ENCODE results near the gene ADAM22. TPM values are rescaled to one million over a fixed set of nuclear protein-coding genes. Genes with fewer than 3 reads are reported as not detected.

The ADAM22 gene
- total RNA-seq, 6 experiments from 2014 or later, result 0.06 to 0.32 (median 0.10) TPM

DNA sequence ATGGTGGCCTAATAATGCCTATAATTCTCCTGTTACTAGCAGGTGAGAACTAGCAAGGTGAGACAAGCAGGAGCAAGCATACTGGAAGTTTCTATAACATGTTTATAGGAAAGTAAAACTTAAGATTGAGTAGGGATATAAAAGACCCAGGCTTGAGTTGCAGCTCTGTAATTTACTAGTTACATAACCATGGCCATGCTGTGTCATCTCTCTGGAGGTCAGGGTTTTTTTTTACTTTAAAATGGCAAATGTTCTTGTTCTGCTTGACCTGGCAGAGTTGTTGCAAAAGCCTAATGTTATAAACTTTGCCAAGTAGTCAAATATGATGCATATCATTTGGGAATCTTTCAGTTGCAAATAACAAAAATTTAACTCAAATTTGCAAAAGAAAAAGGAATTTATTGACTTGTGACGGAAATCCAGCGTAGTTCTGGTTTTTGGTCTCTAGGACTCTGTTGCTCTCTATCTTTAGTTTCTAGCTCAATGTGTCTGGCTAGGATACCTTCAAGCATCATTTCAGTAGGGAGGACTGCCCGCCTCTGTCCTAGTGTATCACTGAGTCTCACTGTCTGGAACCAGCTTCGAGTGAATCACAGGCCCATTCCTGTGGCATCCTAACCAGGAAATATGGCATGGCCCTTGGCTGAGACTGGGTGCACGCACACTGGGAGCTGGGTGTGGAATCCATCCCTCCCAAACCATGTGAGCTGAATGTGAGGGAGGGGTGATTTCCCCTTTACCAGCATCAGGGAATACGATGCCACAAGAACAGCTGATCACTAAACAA lies 67.9 kb downstream of the ADAM22 start:
- no peaks in the 10 kb centered on the region for H3K27me3 ChIP-seq
- DNase-seq (no peak), ATAC-seq (peak in 2 of 4 donors; percentile 45 to 73)
- H3K4me1 ChIP-seq, result no peaks in the 10 kb centered on the region
- TF ChIP-seq CTCF (IDR thresholded peaks at IDR 0.05) (no peak), POLR2A (IDR thresholded peaks at IDR 0.05) (no peak)
- intact Hi-C loops (cut with DNase I), result no loop called here
- H3K36me3 ChIP-seq, result no peaks in the 10 kb centered on the region
- H3K27ac ChIP-seq, result no peak overlapping the region
- 87% methylated on average over 5 of the region's 6 CpGs for WGBS (ENCODE audit: insufficient coverage, low coverage, low lambda C conversion rate, missing lambda C conversion rate)
- H3K9me3 ChIP-seq, result no peaks in the 10 kb centered on the region
- no peak overlapping the region for H3K4me3 ChIP-seq

- H3K4me1 ChIP-seq, result no peaks in the 10 kb centered on the region
- TF ChIP-seq CTCF (IDR thresholded peaks at IDR 0.05) (no peak), POLR2A (IDR thresholded peaks at IDR 0.05) (no peak)
- H3K27me3 ChIP-seq, result no peaks in the 10 kb centered on the region
- no peak overlapping the region for H3K27ac ChIP-seq
- H3K9me3 ChIP-seq, result no peaks in the 10 kb centered on the region
- intact Hi-C loops (cut with DNase I), result no loop called here
- no peak overlapping the region for H3K4me3 ChIP-seq
- no peaks in the 10 kb centered on the region for H3K36me3 ChIP-seq
- ATAC-seq, result no peak
- DNase-seq, result no peak
These were observed 68.6 kb downstream of the ADAM22 start for GRCh38 chr7:88002617-88003016.

DNA sequence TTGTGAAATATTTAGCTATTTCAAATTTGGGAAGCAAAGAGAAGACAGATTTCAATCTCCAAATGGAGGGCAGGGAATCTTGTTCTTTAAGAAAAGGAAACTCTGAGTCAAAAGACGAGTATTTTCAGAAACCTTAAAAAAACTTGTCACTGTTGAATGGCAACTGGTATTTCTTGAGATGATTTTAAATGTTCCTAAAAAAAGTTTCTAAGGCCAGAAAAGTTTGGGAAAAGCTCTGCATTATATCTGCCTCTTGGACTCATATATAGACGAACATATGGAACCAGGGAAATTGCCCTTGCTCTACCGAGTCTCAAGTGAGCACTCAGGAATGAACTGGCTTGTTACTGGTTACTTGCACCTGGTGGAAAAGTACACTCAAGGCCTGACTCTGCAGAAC lies 69.5 kb downstream of the ADAM22 start:
- no peaks in the 10 kb centered on the region for H3K27me3 ChIP-seq
- ATAC-seq, result no peak
- no peak overlapping the region for H3K27ac ChIP-seq
- H3K9me3 ChIP-seq, result no peaks in the 10 kb centered on the region
- no peaks in the 10 kb centered on the region for H3K4me1 ChIP-seq
- H3K4me3 ChIP-seq, result no peak overlapping the region
- 81% methylated on average over 3 of the region's 3 CpGs for WGBS (ENCODE audit: insufficient coverage, low coverage, low lambda C conversion rate, missing lambda C conversion rate)
- TF ChIP-seq POLR2A (IDR thresholded peaks at IDR 0.05) (no peak), CTCF (IDR thresholded peaks at IDR 0.05) (no peak)
- no peak for DNase-seq
- no peaks in the 10 kb centered on the region for H3K36me3 ChIP-seq
- intact Hi-C loops (cut with DNase I), result no loop called here

- H3K4me3 ChIP-seq, result no peak overlapping the region
- no peaks in the 10 kb centered on the region for H3K27me3 ChIP-seq
- H3K27ac ChIP-seq, result no peak overlapping the region
- TF ChIP-seq CTCF (IDR thresholded peaks at IDR 0.05) (no peak), POLR2A (IDR thresholded peaks at IDR 0.05) (no peak)
- intact Hi-C loops (cut with DNase I), result no loop called here
- H3K4me1 ChIP-seq, result no peaks in the 10 kb centered on the region
- DNase-seq (no peak), ATAC-seq (no peak)
- H3K9me3 ChIP-seq, result no peaks in the 10 kb centered on the region
- no peaks in the 10 kb centered on the region for H3K36me3 ChIP-seq
These were observed 71.1 kb downstream of the ADAM22 start for GRCh38 chr7:88005191-88005590.

- no peaks in the 10 kb centered on the region for H3K27me3 ChIP-seq
- DNase-seq (no peak), ATAC-seq (no peak)
- TF ChIP-seq POLR2A (IDR thresholded peaks at IDR 0.05) (no peak), CTCF (IDR thresholded peaks at IDR 0.05) (no peak)
- intact Hi-C loops (cut with DNase I), result no loop called here
- H3K9me3 ChIP-seq, result no peaks in the 10 kb centered on the region
- H3K4me3 ChIP-seq, result no peak overlapping the region
- H3K4me1 ChIP-seq, result no peaks in the 10 kb centered on the region
- H3K36me3 ChIP-seq, result no peaks in the 10 kb centered on the region
- WGBS (ENCODE audit: insufficient coverage, low coverage, low lambda C conversion rate, missing lambda C conversion rate), result 77% methylated on average over 3 of the region's 3 CpGs
- no peak overlapping the region for H3K27ac ChIP-seq
These were observed 75.6 kb downstream of the ADAM22 start for GRCh38 chr7:88009651-88010050.

All from right lobe of liver (tissue), 6 donors.